BLaER1 treated with 17β-estradiol and CSF1 and Interleukin-3, amounts not matched to agents 10 nM and 100 nM (cell line): ENCODE data around the gene CADM1.

Experiments used
- H3K27ac ChIP-seq, 11 experiments: shearing (Covaris generic); formaldehyde crosslinking; 2 replicates each; pipeline ENCODE4 v1.8.1; 2022
- H3K27me3 ChIP-seq, 11 experiments: shearing (Covaris generic); formaldehyde crosslinking; 2 replicates each; pipeline ENCODE4 v1.8.1; 2022
- H3K36me3 ChIP-seq, 11 experiments: shearing (Covaris generic); formaldehyde crosslinking; 2 replicates each; pipeline ENCODE4 v1.8.1; 2022
- H3K4me1 ChIP-seq, 10 experiments: shearing (Covaris generic); formaldehyde crosslinking; 2 replicates each; pipeline ENCODE4 v1.8.1; 2022
- H3K4me2 ChIP-seq, 11 experiments: shearing (Covaris generic); formaldehyde crosslinking; 2 replicates each; pipeline ENCODE4 v1.8.1; 2022
- H3K4me3 ChIP-seq, 10 experiments: shearing (Covaris generic); formaldehyde crosslinking; 2 replicates each; pipeline ENCODE4 v1.8.1; 2022
- H3K9ac ChIP-seq, 11 experiments: shearing (Covaris generic); formaldehyde crosslinking; 2 replicates each; pipeline ENCODE4 v1.8.1; 2022
- H3K9me3 ChIP-seq, 11 experiments: shearing (Covaris generic); formaldehyde crosslinking; replicated peaks in 1 of 11; 2 replicates each; pipeline ENCODE4 v1.8.1; 2022
- H4K20me1 ChIP-seq, 11 experiments: shearing (Covaris generic); formaldehyde crosslinking; 2 replicates each; pipeline ENCODE4 v1.8.1; 2022
- Cebpa-rat ChIP-seq, 11 experiments: shearing (Covaris generic); IDR thresholded peaks; 2 replicates each; pipeline ENCODE4 v1.8.1; 2022

The CADM1 gene

DNA sequence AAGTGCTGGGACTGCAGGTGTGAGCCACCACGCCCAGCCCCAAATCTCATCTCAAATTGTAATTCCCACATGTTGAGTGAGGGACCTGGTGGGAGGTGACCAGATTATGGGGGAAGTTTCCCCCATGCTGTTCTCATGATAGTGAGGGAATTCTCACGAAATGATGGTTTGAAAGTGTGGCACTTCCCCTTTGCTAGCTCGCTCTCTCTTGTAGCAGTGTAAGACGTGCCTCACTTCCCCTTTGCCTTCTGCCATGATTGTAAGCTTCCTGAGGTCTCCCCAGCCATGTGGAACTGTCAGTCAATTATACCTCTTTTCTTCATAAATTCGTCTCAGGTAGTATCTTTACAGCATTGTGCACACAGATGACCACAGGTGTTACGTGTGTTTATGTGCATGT lies 357.8 kb downstream of the CADM1 start:
- Histone ChIP-seq H3K27ac (no peak overlapping the region), H3K36me3 (no peaks in the 10 kb centered on the region), H3K4me2 (no peak overlapping the region), H3K9ac (no peak overlapping the region), H4K20me1 (no peaks in the 10 kb centered on the region), H3K4me1 (peaks cover 0 to 11% (median 0%) of the 10 kb centered on the region in 10 experiments; a peak in 5 of 20 replicates), H3K9me3 (no peaks in the 10 kb centered on the region), H3K4me3 (no peak overlapping the region), H3K27me3 (no peaks in the 10 kb centered on the region)
- TF ChIP-seq Cebpa-rat (IDR thresholded peaks at IDR 0.05) = no peak

DNA sequence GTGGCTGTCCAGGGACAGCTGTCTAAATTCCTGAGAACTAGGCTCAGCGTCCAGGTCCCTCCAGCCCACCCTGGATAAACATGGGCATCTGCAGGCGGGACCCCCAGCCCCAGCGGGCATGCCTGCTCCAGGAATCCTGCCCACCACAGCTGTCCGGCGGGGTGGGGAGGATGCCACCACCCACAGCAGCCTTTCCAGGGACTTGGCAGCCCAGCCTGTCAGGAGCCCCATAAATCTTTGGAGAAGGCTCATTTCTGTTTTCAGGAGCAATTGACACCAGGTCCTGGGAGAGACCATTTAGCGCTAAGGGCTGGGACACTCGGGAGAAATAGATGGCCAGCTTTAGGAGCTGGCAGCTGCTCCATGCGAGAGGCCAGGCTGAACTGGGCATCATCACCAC lies 358.9 kb downstream of the CADM1 start:
- Histone ChIP-seq H3K27me3 (no peaks in the 10 kb centered on the region), H4K20me1 (no peaks in the 10 kb centered on the region), H3K4me3 (no peak overlapping the region), H3K9me3 (no peaks in the 10 kb centered on the region), H3K9ac (no peak overlapping the region), H3K4me1 (peaks cover 0 to 11% (median 0%) of the 10 kb centered on the region in 10 experiments; a peak in 5 of 20 replicates), H3K36me3 (no peaks in the 10 kb centered on the region), H3K27ac (no peak overlapping the region), H3K4me2 (no peak overlapping the region)
- TF ChIP-seq Cebpa-rat (IDR thresholded peaks at IDR 0.05) = no peak

DNA sequence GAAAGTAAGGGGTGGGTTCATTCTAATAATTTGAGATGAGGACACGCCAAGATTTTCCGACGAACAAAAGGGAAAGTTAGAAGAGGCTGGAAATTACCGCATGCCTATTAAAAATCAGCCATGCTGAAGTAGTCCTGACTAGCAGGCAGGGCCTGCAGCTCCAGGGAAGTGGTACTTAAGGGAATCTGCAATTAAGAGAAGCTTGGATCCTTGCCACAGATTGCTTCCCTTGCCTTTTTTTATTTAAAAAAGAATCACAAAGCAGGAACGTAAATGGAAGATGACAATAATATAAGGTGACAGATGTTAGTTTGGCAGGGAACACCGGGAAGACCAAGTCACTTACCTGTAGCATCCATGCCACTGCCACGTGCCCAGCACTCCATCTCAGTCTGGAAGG lies 359.3 kb downstream of the CADM1 start:
- Histone ChIP-seq H3K27me3 (no peaks in the 10 kb centered on the region), H3K9ac (no peak overlapping the region), H3K9me3 (no peaks in the 10 kb centered on the region), H3K4me3 (no peak overlapping the region), H3K4me1 (peaks cover 0 to 11% (median 0%) of the 10 kb centered on the region in 10 experiments; a peak in 5 of 20 replicates), H3K27ac (no peak overlapping the region), H3K36me3 (no peaks in the 10 kb centered on the region), H3K4me2 (no peak overlapping the region), H4K20me1 (no peaks in the 10 kb centered on the region)
- TF ChIP-seq Cebpa-rat (IDR thresholded peaks at IDR 0.05) = no peak

DNA sequence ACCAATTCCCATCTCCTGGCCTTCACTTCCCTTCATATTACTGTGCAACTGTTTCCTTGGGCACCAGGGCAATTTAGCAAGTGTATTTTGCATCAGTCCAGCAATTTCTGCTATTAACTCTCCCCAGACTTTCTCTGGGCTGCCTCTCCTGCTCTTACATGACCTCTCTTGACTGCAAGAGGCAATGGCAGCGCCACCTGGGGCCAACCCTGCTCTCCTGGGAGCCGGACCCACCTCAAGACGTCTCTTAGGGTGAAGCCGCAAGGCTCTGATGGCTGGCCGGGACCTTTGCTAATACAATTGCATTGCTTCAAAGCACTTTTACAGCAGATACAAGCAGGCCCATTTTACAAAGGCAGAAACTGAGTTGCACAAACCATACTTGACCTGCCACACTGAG lies 360.2 kb downstream of the CADM1 start:
- no peak for TF ChIP-seq Cebpa-rat (IDR thresholded peaks at IDR 0.05)
- Histone ChIP-seq H3K4me1 (peaks cover 0 to 11% (median 0%) of the 10 kb centered on the region in 10 experiments; a peak in 5 of 20 replicates), H3K9me3 (no peaks in the 10 kb centered on the region), H3K4me2 (peak overlapping the region in 5 of 11 experiments; percentile 2 to 51 (median 32); a peak in 8 of 22 replicates), H3K4me3 (no peak overlapping the region), H3K27me3 (no peaks in the 10 kb centered on the region), H4K20me1 (no peaks in the 10 kb centered on the region), H3K36me3 (no peaks in the 10 kb centered on the region), H3K9ac (no peak overlapping the region), H3K27ac (no peak overlapping the region)

DNA sequence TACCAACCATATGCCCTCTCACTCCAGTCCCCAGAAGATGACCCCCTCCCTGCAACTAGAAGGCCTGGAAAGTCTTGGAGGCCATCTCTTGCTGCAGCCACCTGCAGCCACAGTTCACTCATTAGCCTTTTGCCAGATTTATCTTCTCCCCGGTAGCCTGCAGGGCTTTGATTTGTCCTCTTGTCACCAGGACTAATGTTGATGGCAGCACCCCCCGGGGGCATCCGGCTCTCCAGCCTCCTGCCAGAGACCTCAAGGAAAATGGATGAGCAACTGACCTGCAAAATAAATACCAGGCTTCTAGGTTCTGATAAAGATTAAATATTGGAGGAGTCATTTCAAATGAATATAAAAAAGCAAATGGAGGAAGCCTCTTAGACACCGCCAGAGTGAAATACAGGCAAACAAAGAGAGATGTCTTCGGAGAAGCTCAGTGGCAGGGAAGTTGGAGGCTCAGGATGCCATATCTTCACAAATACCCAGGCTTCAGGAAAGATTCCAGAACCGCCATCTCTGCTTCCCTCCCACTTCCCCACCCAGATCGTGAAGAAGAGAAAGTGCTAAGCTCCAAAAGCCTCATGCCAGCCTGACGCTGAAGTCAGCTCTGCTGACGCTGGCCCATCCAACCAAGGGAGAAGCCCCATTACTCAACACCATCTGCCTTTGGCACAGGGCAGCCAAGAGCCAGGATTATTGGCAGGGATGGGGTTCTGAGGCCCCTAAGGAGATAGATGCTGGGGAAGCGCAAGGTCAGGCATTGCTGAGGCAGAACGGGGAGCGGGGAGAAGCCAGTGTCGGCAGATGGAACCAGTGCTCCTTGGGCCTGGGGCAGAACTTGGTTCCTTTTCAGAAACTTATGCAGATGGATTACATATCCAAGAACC lies 362.7 kb downstream of the CADM1 start:
- no peaks in the 10 kb centered on the region for H3K27me3 ChIP-seq
- no peak overlapping the region for H3K27ac ChIP-seq
- H4K20me1 ChIP-seq = no peaks in the 10 kb centered on the region
- no peak overlapping the region for H3K9ac ChIP-seq
- H3K9me3 ChIP-seq = no peaks in the 10 kb centered on the region
- H3K4me2 ChIP-seq = no peak overlapping the region
- TF ChIP-seq Cebpa-rat (IDR thresholded peaks at IDR 0.05) = no peak
- no peaks in the 10 kb centered on the region for H3K36me3 ChIP-seq
- H3K4me1 ChIP-seq = peaks cover 0 to 11% (median 0%) of the 10 kb centered on the region in 10 experiments; a peak in 5 of 20 replicates
- no peak overlapping the region for H3K4me3 ChIP-seq

DNA sequence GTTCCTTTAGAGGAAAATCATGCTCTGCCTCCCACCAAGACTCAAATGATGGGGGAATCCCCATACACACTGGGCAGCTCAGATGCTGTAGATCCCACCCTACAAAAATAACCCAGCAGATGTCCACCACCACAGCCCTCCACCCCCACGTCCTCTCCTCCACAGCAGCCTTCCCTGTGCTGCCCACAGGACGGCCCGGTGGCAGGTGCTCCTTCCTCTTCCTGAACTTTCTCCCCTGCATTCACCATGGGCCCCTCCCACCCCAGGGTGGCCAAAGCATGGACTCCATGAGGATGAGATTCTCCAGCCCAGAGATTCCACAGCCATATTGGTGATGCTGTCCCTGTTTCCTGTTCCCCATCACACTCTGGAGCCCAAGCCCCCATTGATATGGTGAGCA lies 368.3 kb downstream of the CADM1 start:
- Histone ChIP-seq H3K9ac (no peak overlapping the region), H3K9me3 (no peaks in the 10 kb centered on the region), H3K4me3 (no peak overlapping the region), H3K4me2 (peak overlapping the region in 3 of 11 experiments; percentile 7 to 18 (median 10); a peak in 1 of 22 replicates), H4K20me1 (no peaks in the 10 kb centered on the region), H3K27ac (no peak overlapping the region), H3K4me1 (peaks cover 0 to 6% (median 0%) of the 10 kb centered on the region in 10 experiments; a peak in 2 of 20 replicates), H3K27me3 (no peaks in the 10 kb centered on the region), H3K36me3 (no peaks in the 10 kb centered on the region)
- no peak for TF ChIP-seq Cebpa-rat (IDR thresholded peaks at IDR 0.05)

DNA sequence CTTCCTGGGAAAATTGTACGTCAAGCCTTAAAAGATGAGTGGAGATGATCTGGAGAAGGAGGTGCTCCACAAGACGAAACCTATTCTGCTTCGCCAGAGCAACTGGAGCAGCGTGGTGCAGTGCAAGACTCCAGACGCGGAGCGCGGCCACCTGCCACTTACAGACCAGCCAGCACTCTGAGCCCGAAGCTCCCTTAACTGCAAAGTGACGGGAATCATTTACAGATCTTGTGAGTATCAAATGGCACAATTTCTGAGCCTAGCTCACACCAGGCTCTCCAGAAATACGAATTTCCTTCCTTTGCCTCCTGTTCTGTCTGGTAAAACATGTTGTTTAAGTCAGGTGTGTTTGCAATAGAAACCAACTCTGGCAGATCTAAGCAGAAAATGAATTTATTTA lies 369.3 kb downstream of the CADM1 start:
- no peak overlapping the region for H3K4me2 ChIP-seq
- no peaks in the 10 kb centered on the region for H4K20me1 ChIP-seq
- H3K9ac ChIP-seq = no peak overlapping the region
- no peaks in the 10 kb centered on the region for H3K9me3 ChIP-seq
- no peak overlapping the region for H3K27ac ChIP-seq
- H3K27me3 ChIP-seq = no peaks in the 10 kb centered on the region
- no peak for TF ChIP-seq Cebpa-rat (IDR thresholded peaks at IDR 0.05)
- peaks cover 1 to 12% (median 3%) of the 10 kb centered on the region in 10 experiments; a peak in 18 of 20 replicates for H3K4me1 ChIP-seq
- no peaks in the 10 kb centered on the region for H3K36me3 ChIP-seq
- no peak overlapping the region for H3K4me3 ChIP-seq

DNA sequence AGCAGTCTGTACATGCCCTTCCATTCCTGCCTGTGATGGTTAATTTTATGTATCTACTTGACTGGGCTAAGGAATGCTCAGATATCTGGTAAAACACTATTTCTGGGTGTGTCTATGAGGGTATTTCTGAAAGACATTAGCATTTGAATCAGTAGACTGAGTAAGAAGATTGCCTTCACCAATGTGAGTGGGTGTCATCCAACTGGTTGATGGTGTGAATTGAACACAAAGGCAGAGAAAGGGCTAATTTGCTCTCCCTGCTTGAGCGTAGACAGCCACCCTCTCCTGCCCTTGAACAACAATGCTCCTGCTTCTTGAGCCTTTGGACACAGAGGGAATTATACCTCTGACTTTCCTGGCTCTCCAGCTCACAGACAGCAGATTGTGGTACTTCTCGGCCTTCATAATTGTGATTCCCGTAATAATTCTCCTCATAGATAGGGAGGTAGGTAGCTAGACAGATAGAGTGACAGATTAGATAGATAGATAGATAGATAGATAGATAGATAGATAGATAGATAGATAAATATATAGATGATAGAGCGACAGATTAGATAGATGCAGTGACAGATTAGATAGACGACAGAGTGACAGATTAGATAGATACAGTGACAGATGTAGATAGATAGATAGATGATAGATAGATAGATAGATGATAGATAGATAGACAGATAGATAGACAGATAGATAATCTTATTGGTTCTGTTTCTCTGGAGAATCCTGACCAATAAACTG lies 370.6 kb downstream of the CADM1 start:
- no peak overlapping the region for H3K9ac ChIP-seq
- H4K20me1 ChIP-seq = no peaks in the 10 kb centered on the region
- no peaks in the 10 kb centered on the region for H3K9me3 ChIP-seq
- no peak overlapping the region for H3K4me3 ChIP-seq
- no peak overlapping the region for H3K4me2 ChIP-seq
- no peaks in the 10 kb centered on the region for H3K27me3 ChIP-seq
- no peaks in the 10 kb centered on the region for H3K36me3 ChIP-seq
- peaks cover 7 to 25% (median 15%) of the 10 kb centered on the region in 10 experiments; a peak in 18 of 20 replicates for H3K4me1 ChIP-seq
- no peak overlapping the region for H3K27ac ChIP-seq
- TF ChIP-seq Cebpa-rat (IDR thresholded peaks at IDR 0.05) = no peak

DNA sequence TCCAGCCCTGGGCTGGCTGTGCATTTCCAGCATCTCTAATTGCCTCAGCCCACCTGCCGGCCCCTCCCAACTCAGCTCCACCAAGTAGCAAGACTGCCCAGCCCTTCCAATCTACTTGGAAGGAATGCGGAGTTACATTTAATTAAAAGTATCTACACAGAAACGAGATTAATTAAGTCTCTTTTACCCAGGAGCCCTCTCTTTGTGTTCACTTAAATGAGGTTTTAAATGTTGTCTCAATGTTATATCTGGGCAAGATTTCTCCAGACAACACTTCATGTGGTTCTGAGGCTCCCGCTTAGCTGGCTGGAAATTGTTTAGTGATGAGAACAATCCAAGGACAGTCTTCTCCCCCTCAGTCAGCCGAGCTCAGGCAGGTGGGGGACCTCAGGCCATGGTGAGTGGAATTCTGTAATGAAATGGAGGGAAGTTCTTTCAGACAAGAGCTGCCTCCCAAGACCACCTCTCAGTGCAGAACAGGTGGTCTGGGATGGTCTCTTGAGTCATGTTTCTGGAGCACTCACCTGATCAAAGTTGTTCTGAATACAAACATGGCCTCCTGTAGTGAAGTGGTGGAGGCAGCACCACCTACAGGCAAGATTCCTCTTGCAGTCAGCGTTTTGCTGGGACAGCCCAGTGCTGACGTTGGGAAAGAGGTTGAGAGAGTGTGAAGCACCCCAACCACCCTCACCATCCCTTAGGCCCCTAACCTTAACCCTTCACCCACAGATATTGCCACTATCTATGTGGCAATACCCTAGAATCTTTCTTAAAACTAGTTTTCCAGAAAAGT lies 371.6 kb downstream of the CADM1 start:
- Histone ChIP-seq H3K9me3 (no peaks in the 10 kb centered on the region), H3K4me1 (peaks cover 7 to 28% (median 15%) of the 10 kb centered on the region in 10 experiments; a peak in 18 of 20 replicates), H3K36me3 (no peaks in the 10 kb centered on the region), H3K27me3 (no peaks in the 10 kb centered on the region), H3K4me2 (no peak overlapping the region), H4K20me1 (no peaks in the 10 kb centered on the region), H3K4me3 (no peak overlapping the region), H3K27ac (no peak overlapping the region), H3K9ac (no peak overlapping the region)
- TF ChIP-seq Cebpa-rat (IDR thresholded peaks at IDR 0.05) = no peak
